Activated CD8-positive, alpha-beta memory T cell treated with anti-CD3 and anti-CD28 coated beads, Interleukin-2, amount 10 ng/mL, durations not matched to agents 7 days and 5 days (primary cell): Measurements from ENCODE around the gene SOX12. TPM values are rescaled to one million over a fixed set of nuclear protein-coding genes. Genes with fewer than 3 reads are reported as not detected.

Experiments
- ATAC-seq: fragments of 150-1000 bp; cut with Tn5 transposase; one replicate; pipeline ENCODE4 v1.10.0; 2021; ENCODE audit warnings: moderate library complexity
- CTCF ChIA-PET: fragments of 350-600 bp; sonication (Branson Sonifier 250); formaldehyde crosslinking; loops from one replicate; lab custom pipeline; 2021; ENCODE audit warnings: antibody characterized with exemption; lab: Charles Lee
- DNase-seq: peaks from one replicate; pipeline ENCODE4 v3.0.0-alpha.2; 2020
- H3K27ac Mint-ChIP-seq: one replicate; pipeline ENCODE4 v1.8.0; 2021; ENCODE audit warnings: mild to moderate bottlenecking, mixed read lengths
- H3K27me3 Mint-ChIP-seq: one replicate; pipeline ENCODE4 v1.8.0; 2021; ENCODE audit warnings: mixed read lengths
- H3K36me3 Mint-ChIP-seq: one replicate; pipeline ENCODE4 v1.8.0; 2021; ENCODE audit warnings: mild to moderate bottlenecking, mixed read lengths
- H3K4me1 Mint-ChIP-seq: one replicate; pipeline ENCODE4 v1.8.0; 2021; ENCODE audit warnings: mixed read lengths
- H3K4me3 Mint-ChIP-seq: one replicate; pipeline ENCODE4 v1.8.0; 2021; ENCODE audit warnings: mild to moderate bottlenecking, moderate library complexity, mixed read lengths
- H3K9me3 Mint-ChIP-seq: one replicate; pipeline ENCODE4 v1.8.0; 2022; ENCODE audit warnings: low read depth, mixed read lengths
- total RNA-seq, 2 experiments: library from RNA; stranded (reverse); gene quantifications; one replicate each; pipeline ENCODE4 v1.2.3, GENCODE V29; 2021

SOX12 gene
- total RNA-seq, result 1 to 10 TPM; 5.7 to 6.3 TPM

DNA sequence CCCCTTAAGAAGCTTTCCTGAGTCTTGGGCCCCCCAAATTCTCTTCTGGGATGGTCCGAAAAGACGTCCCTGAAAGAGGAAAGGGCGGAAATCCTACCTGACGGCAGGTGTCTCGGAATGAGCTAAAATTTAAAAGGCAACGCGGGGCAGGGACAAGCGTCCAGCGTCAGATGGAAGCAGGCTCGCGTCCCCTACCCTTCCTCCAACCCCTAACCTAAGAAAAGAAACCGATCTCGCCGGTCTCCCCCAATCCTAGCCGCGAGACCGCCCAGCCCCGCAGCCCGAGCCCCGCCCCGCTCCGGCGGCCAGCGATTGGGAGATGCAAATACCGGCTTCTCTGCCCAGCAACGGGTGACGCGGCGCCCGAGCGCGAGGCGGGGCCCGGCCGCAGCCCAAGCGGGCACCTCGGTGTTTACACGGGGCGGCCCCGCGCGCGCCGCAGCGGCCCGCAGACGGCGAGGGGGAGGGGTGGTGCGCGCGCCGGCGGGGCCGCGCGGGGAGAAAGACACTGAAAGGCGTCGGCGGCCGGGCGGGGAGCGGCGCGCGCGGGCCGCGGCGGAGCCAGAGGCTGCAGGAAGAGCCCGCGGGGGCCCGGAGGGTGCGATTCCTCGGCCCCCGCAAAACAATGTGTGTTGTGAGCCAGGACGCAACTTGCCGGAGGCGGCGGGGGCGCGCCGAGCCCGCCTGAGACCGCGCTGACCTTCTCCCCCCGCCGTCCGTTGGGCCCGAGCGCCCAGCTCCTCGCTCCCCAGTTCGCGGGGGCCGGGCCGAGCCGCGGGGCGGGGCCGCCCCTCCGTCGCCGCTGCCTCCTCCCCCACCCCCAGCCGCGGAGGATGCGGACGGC, at the start of gene SOX12:
Gene SOX12 (plus strand): TSS at position 508 of the 844 bp plus-strand sequence. CDS start 373 bp downstream, outside the sequence.
- Mint-ChIP-seq H3K27me3 (no peaks in the 10 kb centered on the region), H3K27ac (peak within 1 kb of the TSS; percentile 86)
- peak; percentile 81 for ATAC-seq

DNA sequence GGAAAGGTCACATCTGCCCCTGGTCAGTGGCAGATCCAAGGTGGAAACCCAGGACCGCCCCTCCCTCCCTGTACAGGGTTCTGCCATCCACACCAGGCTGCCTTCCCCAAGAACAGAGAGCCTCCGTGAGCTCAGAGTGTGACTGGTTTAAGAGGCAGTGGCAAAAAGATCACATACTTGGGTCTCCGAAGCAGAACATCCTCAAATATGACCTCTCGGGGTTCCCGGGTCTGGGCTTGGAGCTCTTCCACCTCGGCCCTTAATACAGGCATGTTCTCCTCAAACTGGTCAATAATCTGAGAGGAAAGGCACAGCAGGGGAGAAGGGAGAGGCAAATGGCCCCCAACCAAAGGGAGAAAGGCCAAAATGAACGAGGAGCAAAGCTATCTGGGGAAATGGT, 49.6 kb upstream of the SOX12 start:
- H3K9me3 Mint-ChIP-seq, result no peaks in the 10 kb centered on the region
- DNase-seq (no peak), ATAC-seq (no peak)
- H3K27ac Mint-ChIP-seq, result no peak overlapping the region
- H3K27me3 Mint-ChIP-seq, result no peaks in the 10 kb centered on the region
- H3K36me3 Mint-ChIP-seq, result peaks cover 7% of the 10 kb centered on the region
- CTCF ChIA-PET, result no interaction called here
- H3K4me1 Mint-ChIP-seq, result no peaks in the 10 kb centered on the region
- no peak overlapping the region for H3K4me3 Mint-ChIP-seq

More for the DNA sequence above, at the start of gene SOX12:
- H3K4me3 Mint-ChIP-seq, result peak within 1 kb of the TSS; percentile 87
- H3K36me3 Mint-ChIP-seq, result peaks cover 1% of the 10 kb centered on the region
- no peaks in the 10 kb centered on the region for H3K9me3 Mint-ChIP-seq
- peaks cover 22% of the 10 kb centered on the region for H3K4me1 Mint-ChIP-seq
- DNase-seq, result peak; percentile 97
- CTCF ChIA-PET, result interaction anchor here (1.3 to 3.4 kb wide), 7 partner anchors 16 to 88 kb away, joined by 3 to 30 read pairs (median 5); partner anchors contain the start of gene ZCCHC3

DNA sequence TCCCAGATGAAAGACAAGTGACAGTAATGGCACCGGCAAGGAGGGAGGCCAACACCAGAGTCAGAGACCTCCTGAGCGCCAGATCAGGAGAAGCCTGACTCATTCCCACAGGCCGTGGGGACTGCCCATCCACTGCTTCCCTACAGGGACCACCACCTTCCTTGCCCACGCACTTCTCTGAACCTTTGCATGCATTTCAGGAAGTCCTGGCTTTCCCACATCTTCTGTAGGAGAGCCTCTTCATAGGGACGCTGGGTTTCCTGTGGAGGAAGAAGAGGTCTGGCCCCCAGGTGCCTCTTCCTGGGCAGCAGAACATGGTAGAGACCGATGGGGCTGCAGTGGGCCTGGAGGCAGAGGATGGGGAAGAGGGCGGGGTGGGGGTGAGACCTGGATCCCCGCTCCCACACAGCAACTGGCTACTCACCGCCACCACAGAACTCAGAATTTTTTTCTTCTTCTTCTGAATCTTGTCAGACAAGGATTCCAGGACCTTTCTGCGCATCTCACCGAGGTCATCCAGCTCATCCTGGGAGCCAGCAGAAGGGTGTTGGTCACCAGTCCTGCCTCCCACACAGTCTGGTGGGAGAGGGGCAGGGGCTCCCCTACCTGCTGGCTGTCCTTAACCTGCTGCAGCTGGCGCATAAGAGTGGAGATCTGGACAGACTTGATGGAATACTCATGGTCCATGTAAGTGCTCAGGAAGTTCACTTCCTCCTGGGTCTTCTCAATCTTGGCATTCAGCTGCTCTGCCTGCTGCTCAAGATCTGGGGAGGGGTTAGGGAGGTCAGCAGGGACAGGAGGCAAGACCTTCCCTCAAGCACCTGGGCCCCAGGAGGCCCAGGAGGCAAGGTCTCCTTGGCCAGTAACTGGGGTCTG, 48.5 kb upstream of the SOX12 start:
- Mint-ChIP-seq H3K27me3 (no peaks in the 10 kb centered on the region), H3K9me3 (no peaks in the 10 kb centered on the region), H3K4me1 (no peaks in the 10 kb centered on the region), H3K36me3 (peaks cover 9% of the 10 kb centered on the region), H3K27ac (no peak overlapping the region), H3K4me3 (no peak overlapping the region)
- DNase-seq (peak; percentile 16), ATAC-seq (no peak)
- CTCF ChIA-PET, result interaction anchor here (0.9 kb wide), 1 partner anchor 63 kb away, joined by 3 read pairs; no protein-coding TSS in a partner anchor

DNA sequence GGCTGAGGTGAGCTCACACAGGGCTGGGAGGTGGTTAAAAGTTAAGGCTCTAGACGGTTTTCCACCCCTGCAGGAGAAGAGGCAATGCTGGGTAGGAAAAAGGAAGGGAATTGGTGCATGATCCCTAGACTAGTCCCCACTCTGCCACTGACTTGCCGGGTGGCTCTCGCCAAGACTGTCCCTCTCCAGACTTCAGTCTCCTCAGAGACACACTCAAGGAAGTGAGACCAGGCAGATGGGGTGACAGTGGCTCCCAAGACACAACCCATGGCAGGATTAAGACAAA, 47.9 kb upstream of the SOX12 start:
- CTCF ChIA-PET, result interaction anchor here (0.9 kb wide), 1 partner anchor 62 kb away, joined by 3 read pairs; no protein-coding TSS in a partner anchor
- H3K27ac Mint-ChIP-seq, result no peak overlapping the region
- ATAC-seq, result no peak
- H3K9me3 Mint-ChIP-seq, result no peaks in the 10 kb centered on the region
- DNase-seq, result no peak
- H3K27me3 Mint-ChIP-seq, result no peaks in the 10 kb centered on the region
- H3K4me1 Mint-ChIP-seq, result no peaks in the 10 kb centered on the region
- no peak overlapping the region for H3K4me3 Mint-ChIP-seq
- H3K36me3 Mint-ChIP-seq, result peaks cover 9% of the 10 kb centered on the region

DNA sequence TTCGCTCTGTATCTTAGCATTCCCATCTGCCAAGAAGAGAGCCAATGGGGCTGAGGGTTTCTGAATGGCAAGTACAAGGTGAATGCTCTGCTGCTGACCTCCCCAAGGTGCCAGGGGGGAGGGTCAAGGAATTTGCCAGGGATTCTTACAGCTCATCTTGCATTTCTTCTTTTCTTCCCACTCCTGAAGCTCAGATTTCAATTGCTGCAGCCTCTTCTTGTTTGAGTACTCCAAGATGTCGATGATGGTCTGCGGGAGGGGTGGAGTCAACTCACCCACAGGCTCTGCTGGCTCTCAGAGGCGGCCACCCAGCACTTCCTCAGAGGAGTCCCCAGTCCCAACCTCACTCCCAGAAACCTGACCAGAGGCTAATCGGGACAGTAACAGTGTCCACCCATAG, 47.2 kb upstream of the SOX12 start:
- H3K27ac Mint-ChIP-seq, result no peak overlapping the region
- ATAC-seq, result no peak
- peaks cover 9% of the 10 kb centered on the region for H3K36me3 Mint-ChIP-seq
- no peaks in the 10 kb centered on the region for H3K4me1 Mint-ChIP-seq
- no peaks in the 10 kb centered on the region for H3K9me3 Mint-ChIP-seq
- no peaks in the 10 kb centered on the region for H3K27me3 Mint-ChIP-seq
- no peak overlapping the region for H3K4me3 Mint-ChIP-seq
- no peak for DNase-seq
- CTCF ChIA-PET, result interaction anchor here (0.9 kb wide), 1 partner anchor 61 kb away, joined by 3 read pairs; no protein-coding TSS in a partner anchor

DNA sequence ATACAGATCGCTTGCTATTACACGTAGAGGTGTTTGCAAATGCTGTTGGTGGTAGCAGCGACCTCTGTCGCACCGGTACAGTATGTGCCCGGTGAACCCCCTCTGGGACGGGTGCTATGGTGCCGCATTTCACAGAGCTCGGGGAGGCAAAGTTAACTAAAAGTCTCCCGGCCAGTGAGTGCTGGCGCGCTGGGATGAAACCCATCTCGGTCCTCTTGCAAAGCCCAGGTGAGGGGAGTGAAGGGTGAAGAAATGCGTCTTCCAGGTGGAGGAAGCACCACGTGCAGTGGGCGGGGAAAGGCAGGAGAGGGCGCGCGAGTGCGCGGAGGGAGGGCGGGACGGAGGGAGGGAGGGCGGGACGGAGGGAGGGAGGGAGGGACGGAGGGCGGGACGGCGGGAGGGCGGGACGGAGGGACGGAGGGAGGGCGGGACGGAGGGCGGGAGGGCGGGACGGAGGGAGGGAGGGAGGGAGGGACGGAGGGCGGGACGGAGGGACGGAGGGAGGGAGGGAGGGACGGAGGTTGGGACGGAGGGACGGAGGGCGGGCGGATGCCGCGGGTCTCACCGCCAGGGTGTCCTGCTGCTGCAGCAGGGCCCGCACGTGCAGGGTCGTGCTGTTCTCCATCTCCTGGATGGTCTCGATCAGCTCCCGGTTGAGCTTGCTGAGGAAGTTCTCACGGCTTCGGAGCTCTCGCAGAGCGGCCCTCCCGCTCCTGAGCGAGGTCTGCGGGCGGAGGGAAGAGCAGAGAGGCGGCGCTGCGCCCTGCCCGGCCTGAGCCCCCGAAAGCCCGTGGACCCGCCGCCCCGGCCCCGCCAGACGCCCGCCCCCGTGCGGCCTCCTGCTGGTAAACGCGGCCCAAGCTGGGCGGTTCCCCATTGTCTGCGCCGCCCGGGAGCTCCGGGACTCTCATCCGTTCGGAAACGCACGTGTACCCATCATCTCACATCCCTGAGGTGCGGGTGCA, 46.5 kb upstream of the SOX12 start:
- ATAC-seq, result no peak
- CTCF ChIA-PET, result no interaction called here
- no peak overlapping the region for H3K4me3 Mint-ChIP-seq

DNA sequence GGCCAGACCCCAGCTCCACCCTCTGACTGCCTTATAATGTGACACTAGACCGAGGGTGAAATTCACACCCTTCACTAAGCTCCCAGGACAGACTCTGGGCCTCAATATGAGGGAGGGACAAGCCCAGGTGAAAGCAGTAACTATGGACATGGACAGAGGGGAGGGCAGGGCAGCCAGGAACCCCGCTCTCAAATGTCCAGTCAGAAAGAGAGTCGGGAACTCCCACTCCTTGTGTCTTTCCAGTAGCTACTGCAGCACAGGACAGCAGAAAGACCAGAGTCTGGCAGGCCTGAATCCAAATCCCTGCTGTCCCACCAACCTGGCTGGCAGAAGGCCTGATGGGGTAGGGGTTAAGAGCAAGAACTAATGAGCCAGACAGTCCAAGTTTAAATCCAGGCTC, 41.2 kb upstream of the SOX12 start:
- H3K27ac Mint-ChIP-seq, result no peak overlapping the region
- no peak for DNase-seq
- H3K4me1 Mint-ChIP-seq, result peaks cover 9% of the 10 kb centered on the region
- H3K9me3 Mint-ChIP-seq, result no peaks in the 10 kb centered on the region
- no peak overlapping the region for H3K4me3 Mint-ChIP-seq
- CTCF ChIA-PET, result no interaction called here
- ATAC-seq, result no peak
- H3K36me3 Mint-ChIP-seq, result peaks cover 4% of the 10 kb centered on the region
- H3K27me3 Mint-ChIP-seq, result no peaks in the 10 kb centered on the region

More for the DNA sequence above, 46.5 kb upstream of the SOX12 start:
- DNase-seq, result no peak
- Mint-ChIP-seq H3K36me3 (peaks cover 9% of the 10 kb centered on the region), H3K27ac (no peak overlapping the region), H3K9me3 (no peaks in the 10 kb centered on the region), H3K4me1 (no peaks in the 10 kb centered on the region), H3K27me3 (no peaks in the 10 kb centered on the region)

DNA sequence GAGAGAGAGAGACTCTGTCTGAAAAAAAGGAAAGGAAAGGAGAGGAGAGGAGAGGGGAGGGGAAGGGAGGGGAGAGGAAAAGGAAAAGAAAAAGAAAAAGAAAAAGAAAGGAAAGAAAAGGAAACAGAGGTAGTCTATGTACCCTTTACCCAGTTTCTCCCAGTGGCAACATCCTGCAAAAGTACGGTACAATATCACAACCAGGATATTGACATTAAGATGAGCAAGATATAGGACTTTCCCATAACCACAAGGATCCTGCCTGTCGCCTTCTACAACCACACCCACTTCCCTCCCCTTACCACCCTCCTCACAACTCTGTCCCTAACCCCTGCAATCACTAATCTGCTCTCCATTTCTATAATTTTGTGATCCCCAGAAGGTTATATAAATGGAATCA, 38.8 kb upstream of the SOX12 start:
- CTCF ChIA-PET, result no interaction called here
- Mint-ChIP-seq H3K4me1 (peaks cover 18% of the 10 kb centered on the region), H3K27me3 (no peaks in the 10 kb centered on the region), H3K4me3 (no peak overlapping the region), H3K9me3 (no peaks in the 10 kb centered on the region), H3K36me3 (peaks cover 2% of the 10 kb centered on the region), H3K27ac (no peak overlapping the region)
- DNase-seq, result no peak
- ATAC-seq, result no peak

DNA sequence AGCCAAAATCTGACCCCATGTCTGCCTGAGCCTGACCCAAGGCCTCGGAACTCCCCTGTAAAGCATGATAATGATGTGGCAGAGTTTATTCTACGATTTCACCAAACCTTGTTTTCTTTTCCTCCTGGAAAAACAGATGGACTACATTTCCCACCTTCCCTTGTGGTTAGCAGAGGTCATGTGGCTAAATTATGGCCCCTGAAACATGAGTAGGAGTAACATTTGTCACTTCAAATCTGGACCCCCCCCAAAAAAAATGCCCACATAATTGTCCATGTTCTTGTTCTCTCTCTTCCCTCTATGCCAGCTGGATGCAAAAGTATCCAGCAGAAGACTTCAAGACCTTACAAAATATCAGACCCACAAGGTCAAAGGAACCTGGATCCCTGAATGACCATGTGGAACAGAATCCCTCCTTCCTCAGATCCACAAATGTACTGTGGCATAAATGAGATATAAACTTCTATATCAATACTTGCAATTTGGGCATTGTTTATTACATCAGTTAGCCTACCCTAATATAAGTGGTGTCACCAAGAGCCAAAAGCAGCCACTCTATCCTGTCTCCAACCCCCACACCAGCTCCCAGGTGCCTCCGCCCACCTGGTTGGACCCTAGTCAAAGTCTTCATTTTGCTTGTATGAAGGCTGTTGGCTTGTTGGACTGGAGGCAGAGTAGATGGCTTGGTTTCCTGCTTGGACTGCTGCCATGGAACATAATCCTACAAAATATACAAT, 36.2 kb upstream of the SOX12 start:
- peaks cover 18% of the 10 kb centered on the region for H3K4me1 Mint-ChIP-seq
- peaks cover 2% of the 10 kb centered on the region for H3K36me3 Mint-ChIP-seq
- no peak for DNase-seq
- H3K4me3 Mint-ChIP-seq, result no peak overlapping the region
- CTCF ChIA-PET, result interaction anchor here (1.5 kb wide), 1 partner anchor 41 kb away, joined by 7 read pairs; no protein-coding TSS in a partner anchor
- no peaks in the 10 kb centered on the region for H3K27me3 Mint-ChIP-seq
- H3K9me3 Mint-ChIP-seq, result no peaks in the 10 kb centered on the region
- no peak overlapping the region for H3K27ac Mint-ChIP-seq
- ATAC-seq, result no peak

DNA sequence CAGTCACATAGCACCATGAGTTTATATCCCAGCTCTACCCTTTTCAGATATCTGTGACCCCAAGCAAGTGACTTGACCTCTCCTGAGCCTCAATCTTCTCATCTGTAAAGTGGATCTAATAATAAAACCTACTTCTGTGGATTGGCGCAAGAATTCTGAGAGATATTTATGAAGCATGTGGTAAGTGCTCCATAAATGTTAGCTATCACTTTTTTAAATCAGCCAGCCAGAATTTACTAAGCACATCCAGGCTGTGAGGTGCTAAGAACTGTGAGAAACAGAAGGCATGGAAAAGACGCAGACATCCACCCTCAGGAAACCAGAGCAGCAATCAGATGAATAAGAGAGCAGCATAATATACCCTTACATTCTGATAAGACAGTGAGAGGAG, 35.7 kb upstream of the SOX12 start:
- CTCF ChIA-PET, result interaction anchor here (1.5 kb wide), 1 partner anchor 40 kb away, joined by 7 read pairs; no protein-coding TSS in a partner anchor

DNA sequence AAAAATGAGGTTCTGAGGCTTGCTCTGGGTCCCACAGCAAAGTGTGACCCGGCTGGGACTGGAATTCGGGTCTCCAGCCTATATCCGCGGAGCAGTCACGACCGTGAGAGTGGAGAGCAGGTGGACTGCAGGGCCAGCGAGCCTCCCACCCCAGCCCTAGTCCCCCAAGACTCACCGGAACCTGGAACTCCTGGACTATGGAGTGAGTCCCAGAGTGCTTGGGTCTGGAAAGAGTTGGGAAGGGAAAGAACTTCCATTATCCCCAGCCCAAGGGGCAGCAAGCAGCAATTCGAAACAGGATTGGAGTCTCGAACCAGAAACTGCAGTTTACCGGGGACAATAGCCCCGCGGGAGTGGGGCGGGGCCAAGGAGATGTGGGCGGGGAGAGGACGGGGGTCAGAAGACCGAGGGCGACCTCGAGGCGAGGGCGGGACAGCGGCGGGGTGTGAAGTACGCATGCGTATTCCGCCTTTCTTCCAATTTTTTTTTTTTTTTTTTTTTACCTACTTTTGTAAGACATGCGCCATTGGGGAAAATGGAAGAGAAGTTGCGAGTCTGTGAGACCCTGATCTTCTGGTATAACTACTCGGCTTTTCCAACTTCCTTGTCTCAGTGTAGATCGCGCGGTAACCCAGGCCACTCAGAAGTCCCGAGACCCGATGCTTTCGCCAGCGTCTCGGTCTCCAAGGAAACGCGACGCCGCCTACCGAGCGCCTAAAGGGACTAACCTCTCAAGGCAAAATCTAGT, 35.1 kb upstream of the SOX12 start, which contains the start of gene C20orf96:
Gene C20orf96 (minus strand): TSS at position 667 of the 748 bp plus-strand sequence. CDS start 140 bp downstream, at position 527.
- no peak within 1 kb of the TSS for H3K27ac Mint-ChIP-seq
- no peak within 1 kb of the TSS for H3K4me3 Mint-ChIP-seq
- CTCF ChIA-PET, result interaction anchor here (1.5 kb wide), 1 partner anchor 40 kb away, joined by 7 read pairs; no protein-coding TSS in a partner anchor
- peaks cover 21% of the 10 kb centered on the region for H3K4me1 Mint-ChIP-seq
- H3K27me3 Mint-ChIP-seq, result no peaks in the 10 kb centered on the region
- H3K36me3 Mint-ChIP-seq, result peaks cover 2% of the 10 kb centered on the region
- peak; percentile 94 for DNase-seq
- ATAC-seq, result peak; percentile 99
- H3K9me3 Mint-ChIP-seq, result no peaks in the 10 kb centered on the region

More for the DNA sequence above, 35.7 kb upstream of the SOX12 start:
- H3K27ac Mint-ChIP-seq, result no peak overlapping the region
- ATAC-seq (no peak), DNase-seq (no peak)
- H3K27me3 Mint-ChIP-seq, result no peaks in the 10 kb centered on the region
- no peaks in the 10 kb centered on the region for H3K9me3 Mint-ChIP-seq
- no peak overlapping the region for H3K4me3 Mint-ChIP-seq
- peaks cover 18% of the 10 kb centered on the region for H3K4me1 Mint-ChIP-seq
- H3K36me3 Mint-ChIP-seq, result peaks cover 2% of the 10 kb centered on the region
